HepG2 (cell line): ENCODE measurements around the gene CES2. TPM values are rescaled to one million over a fixed set of nuclear protein-coding genes. Genes with fewer than 3 reads are reported as not detected.

ENCODE experiments used
- ARHGAP35 ChIP-seq: sonication (generic); formaldehyde crosslinking; IDR thresholded peaks from 2 replicates; pipeline ENCODE4 v1.9.0; 2022; ENCODE audit warnings: mild to moderate bottlenecking, inconsistent platforms, moderate library complexity, missing genetic modification reagents, borderline replicate concordance
- CENPBD1 ChIP-seq: sonication (generic); formaldehyde crosslinking; IDR thresholded peaks from 2 replicates; pipeline ENCODE4 v1.8.0; 2022; ENCODE audit warnings: missing genetic modification reagents, low read depth, mild to moderate bottlenecking, borderline replicate concordance
- HOXD1 ChIP-seq: sonication (generic); formaldehyde crosslinking; IDR thresholded peaks from 2 replicates; pipeline ENCODE4 v1.5.0; 2020; ENCODE audit warnings: missing genetic modification reagents
- JUN ChIP-seq: sonication (generic); formaldehyde crosslinking; IDR thresholded peaks from 2 replicates; pipeline ENCODE4 v1.4.0; 2020; ENCODE audit warnings: mild to moderate bottlenecking, missing genetic modification reagents
- KAT8 ChIP-seq: IDR thresholded peaks from 2 replicates; pipeline ENCODE4 v1.6.1; 2016; ENCODE audit warnings: missing genetic modification reagents, missing compliant biosample characterization
- MAF1 ChIP-seq: sonication (generic); formaldehyde crosslinking; IDR thresholded peaks from 2 replicates; pipeline ENCODE4 v1.5.0; 2020; ENCODE audit warnings: missing genetic modification reagents, borderline replicate concordance
- MAFK ChIP-seq, 2 experiments: IDR thresholded peaks in 1 of 2; conservative IDR thresholded peaks in 1 of 2; 2 replicates each; pipeline ENCODE4 v1.6.1; 2011; ENCODE audit warnings: improper control_type of control experiment in 2 of 2, low read length in 2 of 2
- NFE2L2 ChIP-seq: fragments of 150-350 bp; IDR thresholded peaks from 2 replicates; pipeline ENCODE4 v1.6.1; 2014; ENCODE audit warnings: low read length
- NFKBIZ ChIP-seq: IDR thresholded peaks from 2 replicates; pipeline ENCODE4 v1.6.1; 2018; ENCODE audit warnings: missing genetic modification reagents, missing compliant biosample characterization
- NR3C1 ChIP-seq: sonication (generic); formaldehyde crosslinking; IDR thresholded peaks from 2 replicates; pipeline ENCODE4 v1.4.0; 2020; ENCODE audit warnings: missing genetic modification reagents
- RAD51 ChIP-seq: fragments of 450-650 bp; IDR thresholded peaks from 2 replicates; pipeline ENCODE4 v1.6.1; 2016; ENCODE audit warnings: borderline replicate concordance
- RORA ChIP-seq: sonication (generic); formaldehyde crosslinking; IDR thresholded peaks from 2 replicates; pipeline ENCODE4 v1.5.0; 2020; ENCODE audit warnings: mild to moderate bottlenecking, missing genetic modification reagents, moderate library complexity
- RXRB ChIP-seq: IDR thresholded peaks from 2 replicates; pipeline ENCODE4 v1.6.1; 2016; ENCODE audit warnings: borderline replicate concordance, missing genetic modification reagents, missing compliant biosample characterization
- SMARCE1 ChIP-seq: fragments of 450-650 bp; IDR thresholded peaks from 2 replicates; pipeline ENCODE4 v1.6.1; 2017; ENCODE audit warnings: borderline replicate concordance
- ZFP90 ChIP-seq: sonication (generic); formaldehyde crosslinking; IDR thresholded peaks from 2 replicates; pipeline ENCODE4 v1.8.0; 2022; ENCODE audit warnings: missing genetic modification reagents, mild to moderate bottlenecking, inconsistent platforms, borderline replicate concordance
- ZNF234 ChIP-seq: sonication (generic); formaldehyde crosslinking; conservative IDR thresholded peaks from 2 replicates; pipeline ENCODE4 v1.5.1; 2020; ENCODE audit warnings: mild to moderate bottlenecking, missing genetic modification reagents
- ZSCAN21 ChIP-seq: sonication (generic); formaldehyde crosslinking; IDR thresholded peaks from 2 replicates; pipeline ENCODE4 v1.8.0; 2022; ENCODE audit warnings: mild to moderate bottlenecking, missing genetic modification reagents, moderate library complexity, borderline replicate concordance
- polyA plus RNA-seq, 8 experiments: library from polyadenylated mRNA; depleted of rRNA in 3 of 8; stranded (reverse) in 7 of 8; unstranded in 1 of 8; fragments of >200 nt; fragmentation: Illumina TruSeq in 4 of 8; extraction: Trizol in 4 of 8; gene quantifications; 2 replicates each; pipeline versions ENCODE4 v1.2.1 to v1.2.3, GENCODE V29; 2011 to 2016; ENCODE audit warnings: low read depth in 4 of 8, missing spikeins in 1 of 8, mixed read lengths in 1 of 8; ENCODE audit not compliant: insufficient read depth in 1 of 8
- total RNA-seq, 5 experiments: library from RNA; depleted of rRNA; stranded (reverse); fragments of >200 nt; fragmentation: Illumina TruSeq; extraction: Trizol; gene quantifications; 2 replicates each; pipeline ENCODE4 v1.2.3, GENCODE V29; 2016; ENCODE audit warnings: low read depth in 1 of 5
- TF ChIP-seq, protein P1 (sequence below): IDR thresholded peaks from 2 replicates; pipeline ENCODE4 v1.6.1; 2016
- TF ChIP-seq, protein P2 (sequence below): sonication (generic); formaldehyde crosslinking; IDR thresholded peaks from 2 replicates; pipeline ENCODE4 v1.4.0; 2020; ENCODE audit warnings: mild to moderate bottlenecking, missing genetic modification reagents

CES2 gene
- total and polyA plus RNA-seq, 2 of the 13 experiments (the other 11 are each of a cell fraction or from before 2014, with no cell fraction given) = 50.6 to 63.8 TPM

GRCh38 chr16:66934138-66934838, 1.0 kb upstream of the CES2 start, which contains the start of gene CIAO2B (continued):
- TF ChIP-seq, protein P1, sequence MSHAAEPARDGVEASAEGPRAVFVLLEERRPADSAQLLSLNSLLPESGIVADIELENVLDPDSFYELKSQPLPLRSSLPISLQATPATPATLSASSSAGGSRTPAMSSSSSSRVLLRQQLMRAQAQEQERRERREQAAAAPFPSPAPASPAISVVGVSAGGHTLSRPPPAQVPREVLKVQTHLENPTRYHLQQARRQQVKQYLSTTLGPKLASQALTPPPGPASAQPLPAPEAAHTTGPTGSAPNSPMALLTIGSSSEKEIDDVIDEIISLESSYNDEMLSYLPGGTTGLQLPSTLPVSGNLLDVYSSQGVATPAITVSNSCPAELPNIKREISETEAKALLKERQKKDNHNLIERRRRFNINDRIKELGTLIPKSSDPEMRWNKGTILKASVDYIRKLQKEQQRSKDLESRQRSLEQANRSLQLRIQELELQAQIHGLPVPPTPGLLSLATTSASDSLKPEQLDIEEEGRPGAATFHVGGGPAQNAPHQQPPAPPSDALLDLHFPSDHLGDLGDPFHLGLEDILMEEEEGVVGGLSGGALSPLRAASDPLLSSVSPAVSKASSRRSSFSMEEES = peak; percentile 65
- TF ChIP-seq RXRB (CRISPR knock-in tag) (peak; percentile 76), KAT8 (CRISPR knock-in tag) (peak; percentile 97), ARHGAP35 (CRISPR knock-in tag) (peak; percentile 96), SMARCE1 (no peak), MAFK (conservative IDR thresholded peaks at IDR 0.05 in 1 of 2, IDR thresholded peaks at IDR 0.05 in 1 of 2; ENCODE audit: low read length in 2 of 2) (no peak), CENPBD1 (no peak), JUN (CRISPR knock-in tag) (peak; percentile 41; the same call in 1 of the 2 replicates), ZNF234 (CRISPR knock-in tag) (no peak), NR3C1 (CRISPR knock-in tag) (no peak), ZSCAN21 (peak; percentile 97), MAF1 (CRISPR knock-in tag) (peak; percentile 97), RORA (CRISPR knock-in tag) (no peak), HOXD1 (CRISPR knock-in tag) (peak; percentile 91), NFE2L2 (no peak), NFKBIZ (CRISPR knock-in tag) (peak; percentile 45; the same call in 1 of the 2 replicates), RAD51 (no peak), ZFP90 (CRISPR knock-in tag) (peak; percentile 97)
- TF ChIP-seq, protein P2, sequence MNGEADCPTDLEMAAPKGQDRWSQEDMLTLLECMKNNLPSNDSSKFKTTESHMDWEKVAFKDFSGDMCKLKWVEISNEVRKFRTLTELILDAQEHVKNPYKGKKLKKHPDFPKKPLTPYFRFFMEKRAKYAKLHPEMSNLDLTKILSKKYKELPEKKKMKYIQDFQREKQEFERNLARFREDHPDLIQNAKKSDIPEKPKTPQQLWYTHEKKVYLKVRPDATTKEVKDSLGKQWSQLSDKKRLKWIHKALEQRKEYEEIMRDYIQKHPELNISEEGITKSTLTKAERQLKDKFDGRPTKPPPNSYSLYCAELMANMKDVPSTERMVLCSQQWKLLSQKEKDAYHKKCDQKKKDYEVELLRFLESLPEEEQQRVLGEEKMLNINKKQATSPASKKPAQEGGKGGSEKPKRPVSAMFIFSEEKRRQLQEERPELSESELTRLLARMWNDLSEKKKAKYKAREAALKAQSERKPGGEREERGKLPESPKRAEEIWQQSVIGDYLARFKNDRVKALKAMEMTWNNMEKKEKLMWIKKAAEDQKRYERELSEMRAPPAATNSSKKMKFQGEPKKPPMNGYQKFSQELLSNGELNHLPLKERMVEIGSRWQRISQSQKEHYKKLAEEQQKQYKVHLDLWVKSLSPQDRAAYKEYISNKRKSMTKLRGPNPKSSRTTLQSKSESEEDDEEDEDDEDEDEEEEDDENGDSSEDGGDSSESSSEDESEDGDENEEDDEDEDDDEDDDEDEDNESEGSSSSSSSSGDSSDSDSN = peak; percentile 98
